GM18951 (cell line): ENCODE data around the gene ZNF718.
"Not testable (repeated sequence)": the region's sequence is repeated elsewhere in the genome, so short reads cannot be mapped to it uniquely, and the experiment has no call there.

Experiments used
- POLR2A ChIP-seq: IDR thresholded peaks from 4 replicates; pipeline ENCODE4 v1.6.1; 2011; ENCODE audit warnings: mild to moderate bottlenecking; ENCODE audit not compliant: insufficient read length, insufficient read depth; ENCODE audit errors: extremely low read depth
- in situ Hi-C: fragments of 300-500 bp; cut with MboI; formaldehyde crosslinking; loops from one replicate; pipeline ENCODE4 v1.12.0; 2022; ENCODE audit warnings: low sequenced_read_pairs, mixed read lengths, inconsistent platforms; ENCODE audit not compliant: unreplicated experiment

ZNF718 gene

DNA sequence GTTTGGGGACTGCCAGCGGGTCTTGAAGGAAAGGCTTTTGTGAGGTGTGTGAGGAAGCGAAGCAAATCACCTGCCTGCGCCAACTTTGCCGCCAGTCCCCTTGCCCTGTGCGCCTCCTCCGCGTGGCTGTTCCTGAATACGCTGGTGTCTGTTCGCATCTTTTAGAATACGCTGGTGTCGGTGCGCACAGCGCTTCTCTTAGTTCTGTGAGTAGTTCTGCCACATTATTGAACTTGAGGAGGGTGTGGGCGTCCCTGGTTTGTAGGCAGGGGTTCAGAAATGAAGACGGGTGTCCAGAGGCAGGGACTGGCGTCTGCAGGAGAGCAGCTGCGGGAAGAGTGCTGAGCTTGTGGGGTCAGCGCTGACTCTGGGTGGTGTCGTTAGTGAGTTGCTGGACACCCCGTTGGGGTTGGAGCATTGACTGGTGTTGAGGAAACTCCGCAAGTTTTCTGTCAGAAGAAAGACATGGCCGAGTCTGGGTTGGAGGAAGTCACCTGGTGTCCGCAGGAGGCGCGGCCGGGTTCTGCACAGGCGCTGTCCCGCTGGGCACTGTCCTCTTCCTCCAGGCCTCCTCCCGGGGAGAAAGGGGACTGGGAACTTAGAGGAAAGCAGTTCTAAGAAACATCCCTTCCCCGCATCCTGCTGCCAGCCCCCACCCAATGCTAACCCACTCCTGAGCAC is 930 bp downstream of the ZNF718 start:
- in situ Hi-C loops: no loop called here
- TF ChIP-seq POLR2A: peak; percentile 20

DNA sequence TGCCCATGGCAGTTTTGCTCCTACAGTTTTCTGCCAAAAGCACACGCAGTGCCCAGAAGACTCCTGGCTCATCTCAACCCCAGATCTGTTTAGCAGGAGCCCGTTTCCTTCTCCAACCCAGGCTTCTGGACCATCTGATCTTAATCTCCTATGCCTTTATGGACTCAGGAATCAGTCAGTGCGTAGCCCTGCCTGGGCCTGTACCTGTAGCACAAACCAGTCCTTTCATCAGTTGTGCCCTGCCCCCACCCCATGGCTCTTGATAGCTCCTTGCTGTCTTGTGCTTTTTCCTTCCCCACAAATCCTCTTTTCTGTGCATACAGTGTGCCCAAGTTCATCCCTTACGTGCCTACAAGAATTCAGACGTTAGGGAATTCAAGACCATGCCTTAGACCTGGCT is 1.5 kb downstream of the ZNF718 start:
- TF ChIP-seq POLR2A: no peak
- in situ Hi-C loops: no loop called here

DNA sequence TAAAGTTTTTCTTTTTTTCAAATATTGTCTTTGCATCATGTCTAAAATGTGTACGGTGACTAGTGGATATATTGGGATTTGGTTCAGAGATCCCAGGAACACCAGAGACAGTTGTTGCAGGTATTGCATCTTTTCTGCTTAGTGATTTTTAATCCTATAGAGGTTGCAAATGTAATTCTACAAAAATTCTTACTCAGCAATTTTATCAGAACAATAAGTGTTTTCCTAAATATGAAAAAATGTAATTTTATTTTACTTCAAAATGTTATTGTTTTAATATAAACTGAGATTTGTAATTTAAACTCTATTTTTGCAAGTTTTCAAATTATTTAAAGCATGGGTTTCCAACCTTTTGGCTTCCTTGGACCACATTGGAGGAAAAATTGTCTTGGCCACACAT is 8.2 kb downstream of the ZNF718 start:
- no peak for TF ChIP-seq POLR2A
- in situ Hi-C loops: no loop called here

DNA sequence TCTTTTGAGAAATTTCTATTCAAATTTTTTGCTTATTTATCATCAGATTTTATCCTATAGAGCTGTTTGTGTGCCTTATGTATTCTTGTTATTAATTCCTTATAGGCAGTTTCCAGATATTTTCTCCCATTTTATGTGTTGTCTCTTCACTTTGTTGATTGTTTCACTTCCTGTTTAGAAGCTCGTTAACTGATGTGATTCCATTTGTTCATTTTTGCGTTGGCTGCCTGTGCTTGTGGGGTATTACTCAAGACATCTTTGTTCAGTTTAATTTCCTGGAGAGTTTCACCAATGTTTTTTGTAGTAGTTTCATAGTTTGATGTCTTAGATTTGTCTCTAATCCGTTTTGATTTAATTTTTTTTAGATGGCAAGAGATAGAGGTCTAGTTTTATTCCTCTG is 14.6 kb downstream of the ZNF718 start:
- TF ChIP-seq POLR2A: no peak
- in situ Hi-C loops: no loop called here

DNA sequence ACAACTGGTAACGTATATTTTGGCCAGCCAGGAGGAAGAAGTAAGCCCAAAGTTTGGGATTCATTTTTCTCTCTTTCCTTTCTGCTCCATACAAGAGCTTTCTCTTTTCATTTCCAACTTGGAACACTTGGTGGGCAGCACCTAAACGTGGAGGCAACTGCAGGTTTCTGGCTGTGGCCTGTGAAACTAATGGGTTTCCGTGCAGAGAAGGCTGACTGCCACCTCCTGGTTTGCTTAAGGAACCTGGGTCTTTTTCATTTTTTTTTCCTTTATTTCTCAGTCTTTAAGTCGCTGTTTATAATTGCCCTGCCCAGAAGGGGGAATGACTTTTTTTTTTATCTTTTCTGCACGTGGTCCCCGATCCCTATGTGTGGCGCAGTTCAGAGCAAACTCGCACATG is 15.4 kb downstream of the ZNF718 start:
- no peak for TF ChIP-seq POLR2A
- in situ Hi-C loops: no loop called here

DNA sequence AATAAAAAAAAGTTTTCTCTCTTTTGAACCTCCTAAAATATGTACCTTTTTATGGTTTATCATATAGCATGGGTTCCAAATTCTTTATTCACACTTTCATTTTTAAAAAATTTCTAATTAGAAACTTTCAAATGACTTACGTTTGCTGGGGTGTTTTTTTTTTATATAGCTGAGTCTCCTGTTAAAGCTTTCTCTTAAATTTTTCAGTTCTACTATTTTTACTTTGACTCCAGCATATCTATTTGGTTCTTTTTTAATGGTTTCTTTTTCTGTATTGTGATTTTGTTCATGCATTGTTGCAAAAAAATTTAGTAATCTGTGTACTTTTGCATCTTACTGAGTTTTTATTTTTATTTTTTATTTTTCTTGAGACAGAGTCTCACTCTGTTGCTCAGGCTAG is 22.3 kb downstream of the ZNF718 start:
- TF ChIP-seq POLR2A: no peak
- in situ Hi-C loops: no loop called here

DNA sequence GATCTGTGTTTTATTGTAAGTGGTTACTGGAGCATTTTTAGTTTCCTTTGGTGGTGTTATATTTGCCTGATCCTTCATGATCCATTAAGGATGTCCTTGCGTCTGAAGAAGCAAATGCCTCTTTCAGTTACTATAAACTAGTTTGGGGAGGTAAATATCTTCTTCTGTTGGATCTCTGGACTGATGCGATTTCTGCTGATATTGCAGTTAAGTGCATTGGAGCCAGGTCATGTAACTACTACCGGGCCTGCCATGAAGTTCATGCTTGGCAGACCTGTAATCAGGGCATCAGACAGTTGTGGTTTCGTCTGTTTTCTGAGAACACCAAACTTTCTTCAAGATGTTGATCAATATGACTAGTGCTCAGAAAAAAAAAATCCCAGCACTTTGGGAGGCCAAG is 22.9 kb downstream of the ZNF718 start:
- in situ Hi-C loops: no loop called here
- no peak for TF ChIP-seq POLR2A

DNA sequence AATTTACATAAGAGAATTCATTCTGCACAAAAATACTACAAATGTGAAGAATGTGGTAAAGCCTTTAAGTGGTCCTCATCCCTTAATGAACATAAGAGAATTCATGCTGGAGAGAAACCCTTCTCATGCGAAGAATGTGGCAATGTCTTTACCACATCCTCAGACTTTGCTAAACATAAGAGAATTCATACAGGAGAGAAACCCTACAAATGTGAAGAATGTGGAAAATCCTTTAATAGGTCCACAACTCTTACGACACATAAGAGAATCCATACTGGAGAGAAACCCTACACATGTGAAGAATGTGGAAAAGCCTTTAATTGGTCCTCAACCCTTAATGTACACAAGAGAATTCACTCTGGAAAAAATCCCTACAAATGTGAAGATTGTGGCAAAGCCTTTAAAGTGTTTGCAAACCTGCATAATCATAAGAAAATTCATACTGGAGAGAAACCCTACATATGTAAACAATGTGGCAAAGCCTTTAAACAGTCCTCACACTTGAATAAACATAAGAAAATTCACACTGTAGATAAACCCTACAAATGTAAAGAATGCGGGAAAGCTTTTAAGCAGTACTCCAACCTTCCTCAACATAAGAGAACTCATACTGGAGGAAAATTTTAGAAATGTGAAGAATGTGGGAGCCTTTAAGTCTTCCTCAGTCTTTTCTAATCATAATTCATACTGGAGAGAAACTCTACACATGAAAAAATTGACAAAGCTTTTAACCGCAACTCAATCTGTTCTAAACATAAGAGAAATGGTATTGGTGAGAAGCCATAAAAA is 37.4 kb downstream of the ZNF718 start:
- no peak for TF ChIP-seq POLR2A
- in situ Hi-C loops: no loop called here

DNA sequence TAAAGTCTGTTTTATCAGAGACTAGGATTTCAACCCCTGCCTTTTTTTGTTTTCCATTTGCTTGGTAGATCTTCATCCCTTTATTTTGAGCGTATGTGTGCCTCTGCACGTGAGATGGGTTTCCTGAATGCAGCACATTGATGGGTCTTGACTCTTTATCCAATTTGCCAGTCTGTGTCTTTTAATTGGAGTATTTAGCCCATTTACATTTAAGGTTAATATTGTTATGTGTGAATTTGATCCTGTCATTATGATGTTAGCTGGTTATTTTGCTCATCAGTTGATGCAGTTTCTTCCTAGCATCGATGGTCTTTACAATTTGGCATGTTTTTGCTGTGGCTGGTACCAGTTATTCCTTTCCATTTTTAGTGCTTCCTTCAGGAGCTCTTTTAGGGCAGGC is 45.3 kb downstream of the ZNF718 start:
- in situ Hi-C loops: not testable (repeated sequence)

DNA sequence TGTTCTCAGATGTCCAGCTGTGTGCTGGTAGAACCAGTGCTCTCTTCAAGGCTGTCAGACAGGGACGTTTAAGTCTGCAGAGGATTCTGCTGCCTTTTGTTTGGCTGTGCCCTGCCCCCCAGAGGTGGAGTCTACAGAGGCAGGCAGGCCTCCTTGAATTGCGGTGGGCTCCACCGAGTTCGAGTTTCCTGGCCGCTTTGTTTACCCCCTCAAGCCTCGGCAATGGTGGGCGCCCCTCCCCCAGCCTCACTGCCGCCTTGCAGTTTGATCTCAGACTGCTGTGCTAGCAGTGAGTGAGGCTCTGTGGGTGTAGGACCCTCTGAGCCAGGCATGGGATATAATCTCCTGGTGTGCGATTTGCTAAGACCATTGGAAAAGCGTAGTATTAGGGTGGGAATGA is 47.0 kb downstream of the ZNF718 start:
- in situ Hi-C loops: not testable (repeated sequence)

DNA sequence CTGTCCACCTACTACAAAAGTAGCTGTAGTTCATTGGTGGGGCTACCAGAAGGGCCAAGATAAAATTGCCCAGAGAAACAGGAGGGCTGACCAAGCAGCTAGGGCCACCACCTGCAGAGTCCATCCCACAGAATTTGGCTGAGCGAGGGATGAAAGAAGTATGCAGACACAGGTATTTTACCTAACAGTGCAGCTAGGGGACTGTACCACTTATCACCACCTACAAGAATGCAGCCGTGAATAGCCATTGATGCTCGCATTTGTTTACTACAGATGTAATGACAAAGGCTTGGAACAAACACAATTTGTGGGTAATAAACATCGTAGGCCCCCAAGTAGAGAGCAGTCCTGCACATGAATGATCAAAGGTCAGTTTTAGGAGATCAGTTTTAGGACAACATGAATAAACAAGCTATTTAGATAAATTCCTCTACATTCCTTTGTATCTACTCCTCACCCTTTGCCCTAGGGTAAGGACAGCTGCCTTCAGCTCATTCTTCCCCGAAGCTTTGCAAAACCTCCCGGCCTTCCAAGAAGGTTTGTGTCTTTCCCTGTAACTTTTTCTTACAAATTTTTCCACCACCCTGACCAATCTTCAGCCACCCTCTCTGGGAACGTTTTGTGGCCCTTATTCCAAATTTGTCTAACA is 49.5 kb downstream of the ZNF718 start:
- in situ Hi-C loops: no loop called here
- TF ChIP-seq POLR2A: no peak

DNA sequence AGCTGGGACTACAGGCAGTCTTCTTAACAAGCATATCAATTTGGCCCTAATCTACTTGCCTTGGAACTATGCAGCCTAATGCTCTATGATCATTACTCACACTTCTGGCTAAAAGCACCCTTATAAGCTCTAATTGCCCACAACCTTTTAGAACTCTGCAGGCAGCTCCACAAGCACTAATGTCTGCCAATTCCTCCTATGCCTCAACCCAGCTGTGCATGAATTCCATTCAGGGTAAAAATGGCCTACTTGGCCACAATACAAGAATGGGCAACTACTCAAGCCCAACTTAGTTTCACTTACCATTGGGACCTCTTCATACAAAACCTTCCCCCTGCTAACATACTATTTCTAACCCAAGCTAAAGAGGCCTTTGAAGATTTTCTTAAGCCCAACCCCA is 51.7 kb downstream of the ZNF718 start:
- in situ Hi-C loops: no loop called here
- no peak for TF ChIP-seq POLR2A

DNA sequence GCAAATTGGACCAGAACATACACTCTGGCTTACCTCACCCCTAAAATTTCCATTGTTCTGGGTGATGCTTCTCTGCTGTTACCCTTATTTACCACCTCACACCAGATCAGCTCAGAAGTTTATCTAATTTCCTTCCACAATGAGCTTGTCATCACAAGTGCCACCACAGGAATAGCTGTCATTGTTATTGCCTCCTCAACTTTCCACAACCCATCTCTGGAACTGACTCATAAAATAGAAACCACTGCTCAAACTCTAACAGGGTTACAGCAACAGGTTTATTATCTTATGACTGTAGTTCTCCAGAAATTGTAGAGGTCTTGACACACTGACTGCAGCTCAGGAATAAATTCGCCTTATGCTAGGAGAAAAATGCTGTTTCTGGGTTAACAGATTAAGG is 52.7 kb downstream of the ZNF718 start:
- in situ Hi-C loops: no loop called here
- no peak for TF ChIP-seq POLR2A

DNA sequence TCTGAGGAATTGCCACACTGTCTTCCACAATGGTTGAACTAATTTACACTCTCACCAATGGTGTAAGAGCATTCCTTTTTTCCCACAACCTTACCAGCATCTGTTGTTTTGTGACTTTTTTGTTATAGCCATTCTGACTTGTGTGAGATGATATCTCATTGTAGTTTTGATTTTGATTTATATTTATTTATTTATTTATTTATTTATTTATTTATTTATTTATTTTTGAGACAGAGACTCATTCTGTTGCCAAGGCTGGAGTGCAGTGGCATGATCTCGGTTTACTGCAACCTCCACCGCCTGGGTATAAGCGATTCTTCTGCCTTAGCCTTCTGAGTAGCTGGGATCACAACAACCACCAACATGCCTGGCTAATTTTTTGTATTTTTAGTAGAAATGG is 57.9 kb downstream of the ZNF718 start:
- in situ Hi-C loops: not testable (repeated sequence)

DNA sequence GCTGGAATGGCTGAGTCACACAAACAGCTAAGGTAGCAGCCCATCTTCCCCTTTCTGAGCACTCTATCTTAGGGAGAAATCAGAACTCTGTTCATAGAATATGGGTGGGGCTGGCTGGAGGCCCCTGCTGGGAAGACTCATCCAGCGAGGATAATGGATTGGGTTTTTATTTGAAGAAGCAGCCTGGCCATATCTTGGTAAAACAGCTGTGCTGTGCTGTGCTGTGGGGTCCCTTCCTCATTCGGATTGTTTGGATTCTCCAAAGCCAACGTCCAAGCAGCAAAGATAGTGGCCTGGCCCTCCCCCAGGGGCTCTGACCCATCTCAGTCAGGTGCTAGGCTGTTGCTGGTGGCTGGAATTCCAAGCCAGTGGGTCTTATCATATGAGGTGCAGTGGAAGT is 63.8 kb downstream of the ZNF718 start:
- TF ChIP-seq POLR2A: no peak
- in situ Hi-C loops: no loop called here

DNA sequence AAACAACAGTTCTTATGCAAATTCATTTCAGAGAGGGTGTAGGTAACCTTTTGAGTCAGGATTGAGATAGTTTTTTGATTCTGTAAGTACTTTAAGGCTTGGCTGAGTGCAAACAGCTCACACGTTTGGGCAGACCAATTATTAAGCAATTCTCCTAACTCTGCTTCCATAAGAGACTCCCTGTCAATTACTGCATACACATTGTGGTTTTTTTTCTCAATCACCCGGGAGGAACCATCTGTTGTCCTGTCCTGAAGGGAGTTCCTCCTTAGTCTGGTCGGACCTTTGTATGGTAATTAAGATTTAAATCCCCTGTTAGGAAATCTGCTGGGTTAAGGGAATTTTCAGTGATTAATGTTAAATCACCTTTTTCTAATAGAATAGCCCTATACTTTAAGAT is 70.9 kb downstream of the ZNF718 start:
- in situ Hi-C loops: not testable (repeated sequence)
